Activated CD8-positive, alpha-beta memory T cell treated with anti-CD3 and anti-CD28 coated beads, Interleukin-2, amount 50 U/mL, for 1 hour (primary cell): ENCODE data around the gene SHROOM1.

ENCODE experiments used
- DNase-seq: peaks from one replicate; pipeline ENCODE4 v3.0.0-alpha.2; 2020; ENCODE audit errors: extremely low read depth

SHROOM1 gene

DNA sequence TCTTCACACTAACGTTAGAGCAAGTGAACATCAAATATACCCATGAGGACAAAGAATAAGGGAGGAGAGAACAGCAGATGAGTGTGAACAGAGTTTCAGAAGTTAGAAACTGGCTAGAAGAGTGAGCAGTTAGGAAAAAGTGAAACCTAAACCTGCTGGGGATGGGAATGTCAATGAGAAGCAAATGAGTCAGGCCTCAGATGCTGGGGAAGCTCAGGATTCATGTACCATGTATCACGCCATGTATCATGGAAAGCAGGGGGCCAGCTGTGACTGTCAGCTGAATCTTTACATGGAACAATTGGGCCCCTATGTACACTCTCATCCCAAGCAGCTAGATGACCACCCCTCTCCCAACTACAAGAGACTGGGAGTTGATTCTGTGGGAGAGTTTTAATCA is 19.6 kb upstream of the SHROOM1 start:
- DNase-seq, result no peak

DNA sequence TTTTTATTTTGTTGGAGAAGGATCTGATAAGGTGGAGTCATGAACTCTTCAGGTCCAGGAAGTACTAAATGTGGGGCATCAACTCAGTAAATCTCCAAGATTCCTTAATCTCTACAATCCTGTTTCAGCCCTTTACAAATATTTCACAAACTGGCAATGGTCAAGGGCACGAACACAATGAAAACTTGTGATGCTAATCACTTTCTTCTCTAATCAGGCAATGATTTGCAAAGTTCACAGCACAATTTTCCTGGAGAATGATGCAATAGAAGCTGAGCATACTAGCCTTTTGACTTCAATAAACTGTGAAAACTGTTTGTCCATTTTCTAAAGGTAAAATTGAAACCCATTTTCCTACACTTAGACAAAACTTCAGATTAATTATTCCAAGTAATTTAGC is 18.9 kb upstream of the SHROOM1 start:
- DNase-seq, result no peak

DNA sequence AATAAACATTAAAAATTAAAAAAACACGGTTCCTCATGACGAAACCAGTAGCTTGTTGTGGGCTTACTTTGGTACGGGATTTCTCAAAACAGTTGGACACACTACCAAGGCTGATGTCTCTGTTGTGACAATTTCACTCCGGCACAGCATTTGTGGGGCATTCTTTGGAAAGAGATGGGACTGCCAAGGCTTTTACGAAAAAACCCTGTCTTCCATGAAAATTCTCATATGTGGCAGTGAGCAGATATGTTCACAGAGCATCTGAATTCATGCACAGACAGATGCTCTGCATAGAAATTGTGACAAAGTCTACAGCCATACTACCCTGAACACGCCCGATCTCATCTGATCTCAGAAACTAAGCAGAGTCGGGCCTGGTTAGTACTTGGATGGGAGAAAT is 17.8 kb upstream of the SHROOM1 start:
- DNase-seq, result no peak

DNA sequence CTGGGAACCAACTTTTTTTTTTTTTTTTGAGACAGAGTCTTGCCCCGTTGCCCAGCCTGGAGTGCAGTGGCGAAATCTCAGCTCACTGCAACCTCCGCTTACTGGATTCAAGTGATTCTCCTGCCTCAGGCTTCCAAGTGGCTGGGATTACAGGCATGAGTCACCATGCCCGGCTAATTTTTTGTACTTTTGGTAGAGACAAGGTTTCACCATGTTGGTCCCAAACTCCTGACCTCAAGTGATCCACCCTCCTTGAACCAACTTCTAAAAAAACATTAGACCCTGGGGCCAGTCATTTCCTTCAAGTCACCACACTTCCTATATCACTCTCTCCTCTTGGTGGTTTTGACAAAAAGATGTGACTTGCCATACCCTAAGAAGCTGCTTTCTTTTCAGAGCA is 10.9 kb upstream of the SHROOM1 start:
- no peak for DNase-seq

DNA sequence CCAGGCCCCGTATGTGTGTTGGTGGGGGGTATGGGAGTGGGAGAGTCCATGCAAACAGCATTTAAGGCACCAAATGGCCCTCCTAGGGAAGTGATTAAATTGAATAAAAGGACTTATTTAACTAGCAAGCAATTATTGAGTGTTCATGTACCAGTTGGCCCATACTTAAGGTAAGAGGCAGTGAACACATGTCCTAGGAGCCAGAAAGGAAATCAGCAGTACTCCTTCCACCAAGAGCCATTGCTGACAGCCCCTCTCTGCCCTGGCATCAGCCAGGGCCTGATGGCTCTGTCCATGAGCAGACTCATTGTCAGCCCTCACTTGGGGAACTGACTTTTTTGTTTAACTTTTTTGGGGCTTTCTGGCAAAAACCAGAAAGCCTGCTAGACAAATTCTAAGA is 10.4 kb upstream of the SHROOM1 start:
- no peak for DNase-seq

DNA sequence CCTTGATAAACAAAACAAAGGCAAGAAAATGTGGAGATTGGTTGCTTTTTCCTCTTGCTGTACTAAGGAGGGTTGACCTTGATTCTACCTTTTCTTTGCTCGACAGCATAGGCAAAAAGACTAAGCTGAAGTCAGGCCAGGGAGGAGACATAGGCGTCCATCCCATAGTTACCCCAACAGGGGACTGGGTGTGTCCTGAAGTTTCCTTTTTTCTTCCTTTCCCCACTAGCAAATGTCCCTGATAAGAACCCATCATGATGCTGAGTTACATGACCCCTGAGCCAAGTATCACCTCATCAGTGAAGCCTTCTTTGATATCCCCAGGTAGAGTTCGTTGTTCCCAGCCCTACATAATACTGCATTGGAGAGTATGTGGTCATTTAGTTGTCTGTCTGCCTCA is 9.9 kb upstream of the SHROOM1 start:
- no peak for DNase-seq

DNA sequence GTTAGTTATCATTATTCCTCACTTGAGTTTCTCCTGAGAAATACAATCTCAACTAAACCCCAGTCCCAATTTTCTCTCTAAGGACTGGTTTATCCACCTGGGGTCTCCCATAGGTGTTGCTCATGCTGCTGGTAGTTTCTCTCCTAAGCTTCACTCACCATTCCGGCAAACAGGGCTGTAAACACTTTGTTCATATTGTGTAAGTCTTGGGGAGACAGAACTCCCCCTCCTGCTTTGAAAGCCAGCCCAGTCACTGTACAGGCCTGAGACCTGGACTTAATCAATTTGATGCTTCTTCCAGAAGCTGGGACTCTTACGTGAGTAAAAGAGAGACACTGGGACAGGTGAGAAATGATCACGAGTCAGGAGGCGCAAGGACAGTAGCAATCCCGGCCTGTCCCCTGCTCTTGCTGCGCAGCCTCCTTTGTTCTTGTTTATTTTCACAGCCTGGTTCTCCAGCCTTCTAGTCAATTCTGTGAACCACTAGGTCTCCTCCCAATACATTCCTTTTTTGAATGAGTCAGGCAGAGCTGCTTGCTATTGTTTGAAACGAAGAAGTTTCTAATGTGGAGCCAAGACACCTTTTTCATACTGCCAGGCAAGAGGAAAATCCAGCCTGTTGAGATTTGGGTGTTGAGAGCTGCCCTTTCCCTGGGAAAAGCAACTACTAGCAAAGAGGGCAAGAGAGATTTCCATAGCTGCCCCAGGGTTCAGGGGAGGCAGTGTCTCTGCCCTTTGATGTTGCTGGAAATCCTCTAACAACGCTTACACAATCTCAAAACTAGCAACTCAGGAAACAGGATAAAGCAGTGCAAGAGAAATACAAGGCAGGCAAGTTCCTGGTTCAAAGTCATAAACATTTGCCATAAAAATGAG is 9.2 kb upstream of the SHROOM1 start:
- no peak for DNase-seq

DNA sequence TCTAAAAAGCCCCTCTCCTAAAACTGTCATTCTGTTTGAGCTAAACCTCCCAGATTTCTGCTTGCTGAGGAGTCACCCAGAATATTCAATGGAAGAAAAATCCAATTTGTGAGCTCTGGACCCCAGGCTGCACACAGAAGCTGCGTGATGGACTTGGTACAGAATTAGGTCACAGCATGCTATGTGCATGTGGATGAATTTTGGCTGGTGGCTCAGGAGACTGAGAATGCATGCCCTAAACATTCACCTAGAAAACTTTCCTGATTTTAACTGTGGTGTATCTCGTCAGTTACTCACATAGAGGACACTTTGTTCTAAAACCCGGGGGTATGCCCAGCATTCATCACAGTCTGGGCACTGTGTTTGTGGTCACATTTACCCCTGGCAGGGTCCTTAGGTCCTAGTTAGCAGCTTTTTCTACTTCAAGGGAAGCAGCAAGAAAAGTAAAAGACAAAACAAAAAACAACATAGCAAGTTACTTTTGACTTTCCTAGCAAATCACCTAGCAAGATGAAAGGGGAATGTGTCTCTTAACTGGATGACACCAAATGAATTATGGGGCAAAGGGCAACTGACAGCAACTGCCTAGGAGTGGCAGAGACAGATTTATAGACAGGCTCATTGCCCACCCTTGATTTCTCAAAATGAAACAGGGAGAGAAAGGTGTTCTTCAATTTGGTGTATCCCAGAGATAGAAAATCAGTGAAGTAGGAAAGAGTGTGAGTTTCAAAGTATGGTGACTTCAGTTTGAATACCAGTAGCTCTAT is 8.3 kb upstream of the SHROOM1 start:
- DNase-seq, result no peak

DNA sequence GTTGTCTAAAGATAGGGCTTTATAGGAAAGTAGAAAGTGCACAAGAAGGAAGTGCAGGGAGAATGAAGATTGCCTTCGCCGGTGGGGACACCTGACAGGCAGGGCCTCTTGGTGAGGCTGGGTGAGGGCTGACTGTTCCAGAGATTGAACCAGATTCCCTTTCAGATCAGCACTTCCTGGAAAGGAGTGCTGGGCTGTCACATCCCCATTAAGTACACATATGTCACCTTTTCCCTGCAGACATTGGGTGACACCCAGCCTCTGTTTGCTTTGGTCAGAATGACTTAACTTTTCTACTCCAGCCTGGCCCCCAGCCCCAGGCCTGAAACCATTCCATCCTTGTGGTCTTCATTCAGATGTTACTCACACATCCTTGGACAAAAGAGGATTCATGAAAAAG is 7.4 kb upstream of the SHROOM1 start:
- DNase-seq, result no peak

DNA sequence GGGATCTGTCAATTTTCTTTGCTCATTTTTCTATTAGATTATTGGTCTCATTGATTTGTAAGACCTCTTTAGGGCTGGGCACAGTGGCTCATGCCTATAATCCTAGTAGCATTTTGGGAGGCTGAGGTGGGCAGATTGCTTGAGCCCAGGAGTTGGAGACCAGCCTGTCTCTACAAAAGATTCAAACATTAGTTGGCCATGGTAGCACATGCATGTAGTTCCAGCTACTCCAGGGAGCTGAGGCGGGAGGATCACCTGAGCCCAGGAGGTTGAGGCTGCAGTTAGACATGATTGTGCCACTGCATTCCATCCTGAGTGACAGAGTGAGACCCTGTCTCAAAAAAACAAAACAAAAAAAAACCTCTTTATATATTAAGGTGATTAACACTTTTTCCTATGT is 6.4 kb upstream of the SHROOM1 start:
- DNase-seq, result no peak

DNA sequence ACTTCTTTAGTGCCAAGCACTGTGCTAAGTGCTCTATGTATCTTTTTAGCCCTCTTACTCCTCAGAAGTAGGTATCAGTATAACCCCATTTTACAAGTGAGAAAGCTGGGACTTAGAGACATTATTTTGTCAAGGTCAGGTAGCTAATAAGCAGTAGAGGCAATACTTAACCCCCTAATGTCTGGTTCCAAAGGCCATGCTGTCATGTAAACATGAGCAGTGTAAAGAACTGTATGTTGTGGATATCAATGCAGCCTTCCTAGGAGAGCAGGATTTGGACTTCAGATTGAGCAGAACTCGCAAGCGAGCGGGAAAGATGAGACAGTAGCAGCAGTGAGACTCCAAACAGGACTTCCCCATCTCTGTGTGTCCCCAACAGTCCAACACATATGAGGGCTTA is 3.6 kb upstream of the SHROOM1 start:
- DNase-seq, result no peak

DNA sequence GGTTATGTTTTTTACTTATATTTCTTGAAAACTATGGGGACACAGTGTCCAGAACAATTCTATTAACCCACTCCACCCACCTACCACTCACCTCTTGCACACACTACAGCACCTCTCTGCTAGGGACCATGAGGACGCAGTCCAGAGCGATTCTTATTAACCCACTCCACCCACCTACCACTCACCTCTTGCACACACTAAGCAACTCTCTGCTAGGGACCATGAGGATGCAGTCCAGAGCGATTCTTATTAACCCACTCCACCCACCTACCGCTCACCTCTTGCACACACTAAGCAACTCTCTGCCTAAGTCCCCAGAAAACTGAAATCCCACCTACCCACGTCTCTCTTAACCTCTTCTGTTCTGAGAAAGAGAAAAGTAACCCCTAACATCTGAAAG is 2.2 kb upstream of the SHROOM1 start:
- no peak for DNase-seq

DNA sequence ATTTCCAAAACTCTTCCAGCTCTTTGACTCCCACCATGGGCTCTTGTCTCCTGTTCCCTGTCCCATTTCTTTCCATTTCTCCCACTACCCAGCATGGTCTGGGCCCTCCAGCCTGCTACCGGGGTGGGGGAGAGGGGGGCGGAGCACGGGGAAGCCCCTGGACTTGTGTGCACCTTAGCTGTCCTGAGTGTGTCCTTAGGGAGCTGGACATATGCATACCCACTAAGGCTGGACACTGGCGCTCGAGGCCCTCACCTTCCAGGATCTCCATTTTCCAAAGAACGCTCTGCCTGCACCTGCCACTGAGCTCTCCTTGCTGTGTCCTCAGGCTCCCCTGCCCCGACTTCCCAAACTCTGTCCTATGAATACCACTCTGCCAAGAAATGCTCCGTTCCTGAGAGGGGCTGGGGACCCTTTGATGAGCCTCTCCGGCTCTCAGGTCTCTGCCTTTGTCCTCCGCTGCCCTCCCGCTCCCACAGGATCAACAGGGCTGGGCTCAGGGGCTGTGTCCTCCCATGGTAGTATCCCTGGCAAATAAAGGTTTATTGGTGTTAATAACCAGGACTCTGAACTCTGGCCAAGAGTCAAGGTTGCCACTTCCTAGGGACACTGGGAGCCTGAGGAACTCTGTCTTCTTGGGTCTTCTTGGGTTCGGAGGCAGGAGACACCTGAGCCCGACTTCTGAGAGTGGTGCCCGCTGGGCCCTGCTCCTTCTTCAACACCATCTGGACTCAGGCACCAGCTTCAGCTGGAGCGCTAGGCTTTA is 831 bp upstream of the SHROOM1 start:
- DNase-seq, result no peak

DNA sequence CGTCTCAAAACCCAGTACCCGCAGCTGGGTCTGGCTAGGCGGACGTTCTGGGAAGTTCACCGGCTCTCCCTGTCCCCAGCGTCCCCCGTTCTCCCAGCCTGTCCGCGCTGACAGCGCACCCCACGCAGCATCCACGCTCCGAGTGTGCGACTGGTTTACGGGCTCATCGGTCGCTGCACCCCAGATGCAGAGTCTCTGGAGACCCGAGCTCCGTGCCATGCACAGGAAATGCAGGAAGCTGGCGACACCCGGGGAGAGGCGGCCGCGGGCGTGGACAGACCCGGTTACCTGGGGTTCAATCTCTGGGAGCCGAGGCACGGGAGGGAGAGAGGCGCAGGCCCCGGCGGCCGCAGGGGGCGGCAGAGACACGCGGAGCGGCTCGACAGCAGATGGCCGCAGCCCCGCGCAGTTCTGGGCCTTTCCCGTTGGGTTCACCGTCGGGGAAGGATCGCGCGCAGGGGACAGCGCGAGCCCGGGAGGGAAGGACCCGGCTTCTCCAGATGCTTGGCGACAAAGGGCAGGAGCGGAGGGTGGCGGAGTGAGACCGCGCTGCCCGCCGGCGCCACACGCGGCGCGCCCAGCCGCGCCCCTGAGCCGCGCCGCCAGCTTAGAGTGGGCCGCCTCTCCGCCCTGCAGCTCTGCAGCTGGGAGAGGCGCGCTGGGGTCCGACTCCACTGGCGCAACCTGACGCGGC is 558 bp downstream of the SHROOM1 start:
- DNase-seq, result peak; percentile 30

DNA sequence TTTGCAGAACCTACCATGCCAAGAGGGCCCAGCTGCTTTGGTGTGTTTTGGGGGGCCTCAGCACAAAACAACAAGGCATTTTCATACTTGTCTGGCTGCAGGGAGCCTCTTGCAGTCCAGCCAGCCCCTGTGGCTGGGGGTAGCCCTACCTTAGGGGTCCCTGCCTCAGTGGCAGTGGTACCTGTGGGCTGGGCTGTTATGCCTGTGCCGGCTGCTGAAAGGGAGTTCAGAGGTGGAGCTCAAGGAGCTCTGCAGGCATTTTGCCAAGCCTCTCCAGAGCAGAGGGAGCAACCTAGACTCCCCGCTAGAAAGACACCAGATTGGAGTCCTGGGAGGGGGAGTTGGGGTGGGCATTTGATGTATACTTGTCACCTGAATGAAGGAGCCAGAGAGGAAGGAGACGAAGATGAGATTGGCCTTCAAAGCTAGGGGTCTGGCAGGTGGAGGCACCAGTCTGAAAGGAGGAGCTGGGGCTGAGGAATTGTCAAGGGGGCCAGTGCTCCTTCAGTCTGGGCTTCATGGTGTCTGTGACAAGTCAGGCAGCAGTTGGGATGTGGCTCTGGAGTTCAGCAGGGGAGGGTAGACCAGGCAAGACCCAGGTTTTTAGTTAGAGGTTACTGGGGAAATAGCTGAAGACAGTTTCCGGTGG is 1.5 kb downstream of the SHROOM1 start:
- DNase-seq, result no peak

DNA sequence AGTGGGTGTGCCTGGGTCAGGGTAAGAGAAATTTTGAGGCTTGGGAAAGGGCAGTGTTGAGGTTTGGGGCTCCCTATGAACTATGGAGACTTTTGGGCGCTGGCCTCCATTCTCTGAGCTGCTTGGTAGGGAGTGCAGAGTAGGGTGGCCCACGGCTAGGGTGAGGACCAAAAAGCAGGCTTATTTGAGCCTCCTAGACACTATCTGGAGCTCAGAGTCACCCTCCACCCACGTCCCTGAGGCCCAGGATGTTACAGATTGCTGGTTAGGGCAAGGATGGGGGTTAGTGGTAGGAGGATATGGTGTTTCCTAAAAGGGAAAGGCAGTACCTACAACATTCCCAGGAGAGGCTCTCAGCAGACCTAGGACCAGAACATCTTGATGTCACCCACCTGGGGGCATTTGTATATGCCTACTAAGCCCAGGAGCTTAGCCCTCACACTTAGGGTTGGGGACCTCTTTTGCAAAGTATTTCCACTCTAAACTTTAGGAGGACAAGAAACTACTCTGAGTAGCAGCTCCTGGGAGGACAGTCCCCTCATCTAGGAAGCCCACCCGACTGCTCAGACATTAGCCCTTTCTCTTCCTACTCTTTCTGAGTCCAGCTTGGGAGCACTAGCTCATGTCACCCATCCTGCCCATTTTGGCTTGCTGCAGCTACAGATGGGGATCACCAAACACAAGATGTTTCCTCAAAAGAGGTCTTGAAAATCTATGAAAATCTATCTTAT is 2.3 kb downstream of the SHROOM1 start:
- DNase-seq, result no peak

DNA sequence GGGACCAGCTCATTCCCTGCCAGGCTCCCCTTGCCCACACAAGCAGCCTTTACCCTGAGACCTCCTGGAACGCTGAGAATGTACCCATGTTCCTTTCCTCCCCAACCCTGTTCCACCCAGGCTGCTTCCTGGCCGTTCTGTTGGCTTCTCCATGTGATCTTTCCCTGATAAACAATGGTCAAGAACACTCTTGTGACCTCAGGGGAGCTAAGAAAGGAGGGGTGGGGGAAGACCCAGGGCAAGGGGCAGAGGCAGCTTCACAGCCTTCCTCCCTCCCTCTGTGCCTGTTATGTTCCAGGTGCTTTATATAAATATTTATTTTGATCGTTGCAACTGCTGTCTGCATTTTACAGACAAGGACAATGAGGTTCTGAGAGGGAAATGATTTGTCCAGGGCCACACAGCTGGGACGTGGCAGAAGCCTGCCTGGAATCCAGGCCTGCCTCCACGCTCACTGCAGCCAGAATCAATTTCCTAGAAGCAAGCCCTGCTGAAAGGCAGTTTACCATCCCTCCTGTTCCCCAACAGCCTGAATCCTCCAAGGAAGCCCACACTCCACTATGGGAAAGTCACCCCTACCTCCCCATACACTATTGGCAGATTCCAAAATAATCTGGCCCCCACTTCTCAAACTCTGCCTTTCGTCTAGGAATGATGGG is 3.9 kb downstream of the SHROOM1 start:
- no peak for DNase-seq

DNA sequence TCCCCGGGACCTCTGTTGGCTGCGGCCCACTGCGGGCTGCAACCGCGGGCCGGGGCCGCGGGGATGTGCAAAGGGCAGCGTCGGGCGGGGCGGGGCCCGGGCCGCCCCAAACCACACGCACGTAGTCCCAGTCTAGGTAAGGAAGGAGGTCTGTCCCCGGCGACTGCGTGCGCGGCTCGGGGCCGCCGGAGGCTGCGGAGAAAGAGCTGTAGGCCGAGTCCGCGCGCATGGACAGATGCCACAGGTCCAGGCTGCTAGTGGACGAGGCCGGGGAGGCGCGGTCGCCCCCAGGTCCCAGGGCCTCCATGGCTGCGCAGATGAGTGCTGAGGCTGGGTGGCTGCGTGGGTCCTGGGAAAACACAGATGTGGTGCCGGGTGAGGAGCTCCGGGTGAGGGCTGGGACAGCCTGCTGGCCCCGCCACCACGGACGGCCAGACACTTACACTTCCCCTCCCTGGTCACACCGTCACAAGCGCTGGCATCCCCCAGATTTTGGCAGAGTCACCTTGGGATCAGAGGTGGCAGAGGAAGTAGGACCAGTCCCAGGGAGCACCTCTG is 4.5 kb downstream of the SHROOM1 start:
- DNase-seq, result no peak

DNA sequence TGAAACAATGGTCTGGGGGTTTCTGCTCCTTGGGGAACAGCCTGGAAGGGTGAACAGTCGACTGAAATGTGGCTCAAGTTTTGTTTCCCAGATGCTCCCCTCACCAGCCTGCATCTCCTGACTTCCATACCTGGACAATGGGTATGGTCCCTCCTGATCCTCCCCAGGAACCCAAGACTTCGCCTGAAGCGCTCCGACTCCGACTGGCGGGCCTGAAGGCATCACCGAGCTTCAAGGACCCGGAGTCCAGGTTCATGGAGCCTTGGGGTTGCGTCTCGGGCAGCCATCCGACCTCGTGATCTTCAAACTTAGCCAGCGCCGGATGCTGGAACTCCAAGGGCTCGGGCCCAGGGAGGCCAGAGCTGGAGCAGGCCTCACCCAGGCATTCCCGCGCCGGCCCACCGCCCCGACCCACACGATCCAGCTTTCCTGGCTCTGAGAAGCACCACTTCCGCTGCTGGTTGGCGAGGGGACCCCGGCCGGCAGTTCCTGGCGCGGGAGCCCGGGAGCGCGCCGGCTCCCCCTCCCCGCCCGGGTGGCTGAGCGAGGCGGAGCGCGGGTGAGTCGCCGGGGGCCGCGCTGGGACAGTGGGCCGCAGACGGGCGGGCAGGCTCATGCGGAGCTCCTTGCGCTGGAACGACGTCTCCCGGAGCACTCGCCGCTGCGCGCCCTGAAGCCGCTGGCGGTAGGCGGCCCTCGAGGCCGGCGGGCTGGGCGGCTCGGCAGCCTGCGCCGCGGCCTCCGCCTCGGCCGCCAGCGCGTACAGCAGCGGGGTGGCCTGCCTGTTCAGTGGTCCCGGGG is 5.2 kb downstream of the SHROOM1 start:
- no peak for DNase-seq
